ENCODE results near the gene COG1.

Gene COG1

GRCh38 chr17:73201215-73202069, 8.6 kb downstream of the COG1 start:
- Histone ChIP-seq H3K4me2 (ENCODE audit: low read length, poor library complexity, severe bottlenecking) (no peak overlapping the region), H3K36me3 (ENCODE audit: control insufficient read depth in 1 of 2, insufficient read depth in 2 of 2, low read depth in 1 of 2, low read length in 2 of 2) (peaks cover 75 to 95% of the 10 kb centered on the region in 2 experiments), H2BK15ac (ENCODE audit: low read depth, poor library complexity, severe bottlenecking) (no peak overlapping the region), H3K27me3 (ENCODE audit: control insufficient read depth in 1 of 2, insufficient read depth in 1 of 2, low read length in 2 of 2) (no peaks in the 10 kb centered on the region), H2BK120ac (ENCODE audit: low read depth, low read length) (no peak overlapping the region), H2AFZ (ENCODE audit: low read depth, low read length) (no peak overlapping the region), H3K9ac (ENCODE audit: low read length) (no peak overlapping the region), H4K91ac (ENCODE audit: low read length) (peak overlapping the region; percentile 46), H4K8ac (ENCODE audit: low read length) (no peak overlapping the region), H3K14ac (ENCODE audit: low read length in 2 of 2) (peak overlapping the region in 1 of 2 experiments; percentile 6), H3K18ac (ENCODE audit: low read depth in 1 of 2, low read length in 2 of 2) (no peak overlapping the region), H3K79me1 (replicated peaks; ENCODE audit: low read length, poor library complexity, severe bottlenecking) (peaks cover 44% of the 10 kb centered on the region), H3K27ac (ENCODE audit: low read length, poor library complexity, severe bottlenecking) (no peak overlapping the region), H3K9me3 (ENCODE audit: control insufficient read depth, low read length) (no peaks in the 10 kb centered on the region), H3K4ac (ENCODE audit: low read depth in 1 of 2, low read length in 2 of 2) (no peak overlapping the region), H3K23ac (ENCODE audit: low read length in 2 of 2) (no peak overlapping the region), H3K4me1 (ENCODE audit: control insufficient read depth, insufficient read depth, low read depth, low read length) (peaks cover 19% of the 10 kb centered on the region), H3K4me3 (ENCODE audit: insufficient read depth in 1 of 2, low read depth in 1 of 2, low read length in 2 of 2) (no peak overlapping the region), H2BK12ac (ENCODE audit: low read length in 2 of 2) (no peak overlapping the region), H2BK5ac (ENCODE audit: low read depth, low read length, poor library complexity, severe bottlenecking) (no peak overlapping the region), H2AK5ac (ENCODE audit: low read length, severe bottlenecking) (no peak overlapping the region)
- WGBS = 88% methylated on average over 18 of the region's 19 CpGs
- no peak for DNase-seq

- no peak overlapping the region for H2BK5ac ChIP-seq (ENCODE audit: low read depth, low read length, poor library complexity, severe bottlenecking)
- no peak overlapping the region for H2AFZ ChIP-seq (ENCODE audit: low read depth, low read length)
- H3K4me2 ChIP-seq (ENCODE audit: low read length, poor library complexity, severe bottlenecking) = no peak overlapping the region
- no peak overlapping the region for H4K8ac ChIP-seq (ENCODE audit: low read length)
- peaks cover 31% of the 10 kb centered on the region for H3K79me1 ChIP-seq (replicated peaks; ENCODE audit: low read length, poor library complexity, severe bottlenecking)
- H3K36me3 ChIP-seq (ENCODE audit: control insufficient read depth in 1 of 2, insufficient read depth in 2 of 2, low read depth in 1 of 2, low read length in 2 of 2) = peaks cover 68 to 93% of the 10 kb centered on the region in 2 experiments
- H3K18ac ChIP-seq (ENCODE audit: low read depth in 1 of 2, low read length in 2 of 2) = no peak overlapping the region
- H2BK12ac ChIP-seq (ENCODE audit: low read length in 2 of 2) = no peak overlapping the region
- H3K9ac ChIP-seq (ENCODE audit: low read length) = no peak overlapping the region
- DNase-seq = no peak
- H2AK5ac ChIP-seq (ENCODE audit: low read length, severe bottlenecking) = no peak overlapping the region
- H4K91ac ChIP-seq (ENCODE audit: low read length) = no peak overlapping the region
- H2BK15ac ChIP-seq (ENCODE audit: low read depth, poor library complexity, severe bottlenecking) = no peak overlapping the region
- H3K14ac ChIP-seq (ENCODE audit: low read length in 2 of 2) = no peak overlapping the region
- H3K23ac ChIP-seq (ENCODE audit: low read length in 2 of 2) = no peak overlapping the region
- H3K4me3 ChIP-seq (ENCODE audit: insufficient read depth in 1 of 2, low read depth in 1 of 2, low read length in 2 of 2) = no peak overlapping the region
- H3K4ac ChIP-seq (ENCODE audit: low read depth in 1 of 2, low read length in 2 of 2) = no peak overlapping the region
- H3K27me3 ChIP-seq (ENCODE audit: control insufficient read depth in 1 of 2, insufficient read depth in 1 of 2, low read length in 2 of 2) = no peaks in the 10 kb centered on the region
- no peaks in the 10 kb centered on the region for H3K9me3 ChIP-seq (ENCODE audit: control insufficient read depth, low read length)
- H3K27ac ChIP-seq (ENCODE audit: low read length, poor library complexity, severe bottlenecking) = no peak overlapping the region
- no peak overlapping the region for H2BK120ac ChIP-seq (ENCODE audit: low read depth, low read length)
- WGBS = 77% methylated on average over 7 of the region's 8 CpGs
- peaks cover 19% of the 10 kb centered on the region for H3K4me1 ChIP-seq (ENCODE audit: control insufficient read depth, insufficient read depth, low read depth, low read length)
Measured at GRCh38 chr17:73203135-73203787, 10.4 kb downstream of the COG1 start.

DNA sequence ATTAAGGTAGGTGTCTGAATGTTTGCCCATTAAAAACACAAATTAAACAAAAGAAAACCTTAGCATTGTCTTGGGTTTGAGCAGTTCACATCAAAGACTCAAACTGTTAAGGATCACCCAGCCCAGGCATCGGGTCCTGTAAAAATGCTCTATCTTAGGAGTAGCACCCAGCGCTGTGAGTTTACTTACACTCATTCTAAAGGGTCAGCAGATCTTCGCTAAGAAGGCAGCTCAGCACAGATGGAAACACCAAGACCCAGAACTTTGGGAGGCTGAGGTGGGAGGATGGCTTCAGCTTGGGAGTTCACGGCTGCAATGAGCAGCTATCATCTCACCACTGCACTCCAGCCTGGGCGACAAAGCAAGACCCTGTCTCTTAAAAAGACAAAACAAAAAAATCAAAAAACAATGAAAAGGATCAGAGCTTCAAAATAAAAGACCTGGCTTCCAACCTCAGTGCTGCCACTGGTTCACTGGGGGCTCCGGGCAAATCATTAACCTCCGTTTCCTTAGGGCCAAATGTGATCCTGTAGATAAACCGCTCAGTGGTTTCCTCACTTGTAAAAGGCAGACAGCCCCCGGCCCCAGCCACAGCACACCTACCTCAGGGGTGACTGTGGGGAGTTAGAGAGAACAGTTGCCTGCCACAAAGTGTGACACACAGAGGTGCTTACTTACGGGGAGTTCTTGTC, 11.1 kb downstream of the COG1 start:
- no peak overlapping the region for H2AFZ ChIP-seq (ENCODE audit: low read depth, low read length)
- H3K79me1 ChIP-seq (replicated peaks; ENCODE audit: low read length, poor library complexity, severe bottlenecking) = peaks cover 27% of the 10 kb centered on the region
- H2BK5ac ChIP-seq (ENCODE audit: low read depth, low read length, poor library complexity, severe bottlenecking) = no peak overlapping the region
- H3K9me3 ChIP-seq (ENCODE audit: control insufficient read depth, low read length) = no peaks in the 10 kb centered on the region
- H4K8ac ChIP-seq (ENCODE audit: low read length) = no peak overlapping the region
- H3K36me3 ChIP-seq (ENCODE audit: control insufficient read depth in 1 of 2, insufficient read depth in 2 of 2, low read depth in 1 of 2, low read length in 2 of 2) = peaks cover 62 to 93% of the 10 kb centered on the region in 2 experiments
- H3K4me1 ChIP-seq (ENCODE audit: control insufficient read depth, insufficient read depth, low read depth, low read length) = peaks cover 16% of the 10 kb centered on the region
- DNase-seq = no peak
- H3K4me3 ChIP-seq (ENCODE audit: insufficient read depth in 1 of 2, low read depth in 1 of 2, low read length in 2 of 2) = no peak overlapping the region
- H3K27ac ChIP-seq (ENCODE audit: low read length, poor library complexity, severe bottlenecking) = no peak overlapping the region
- no peak overlapping the region for H2BK120ac ChIP-seq (ENCODE audit: low read depth, low read length)
- H3K14ac ChIP-seq (ENCODE audit: low read length in 2 of 2) = no peak overlapping the region
- H2BK12ac ChIP-seq (ENCODE audit: low read length in 2 of 2) = no peak overlapping the region
- no peak overlapping the region for H2BK15ac ChIP-seq (ENCODE audit: low read depth, poor library complexity, severe bottlenecking)
- no peak overlapping the region for H3K23ac ChIP-seq (ENCODE audit: low read length in 2 of 2)
- no peak overlapping the region for H3K4me2 ChIP-seq (ENCODE audit: low read length, poor library complexity, severe bottlenecking)
- no peak overlapping the region for H3K18ac ChIP-seq (ENCODE audit: low read depth in 1 of 2, low read length in 2 of 2)
- H3K9ac ChIP-seq (ENCODE audit: low read length) = no peak overlapping the region
- H3K4ac ChIP-seq (ENCODE audit: low read depth in 1 of 2, low read length in 2 of 2) = no peak overlapping the region
- H3K27me3 ChIP-seq (ENCODE audit: control insufficient read depth in 1 of 2, insufficient read depth in 1 of 2, low read length in 2 of 2) = no peaks in the 10 kb centered on the region
- H2AK5ac ChIP-seq (ENCODE audit: low read length, severe bottlenecking) = no peak overlapping the region
- 95% methylated on average over 9 of the region's 10 CpGs for WGBS
- H4K91ac ChIP-seq (ENCODE audit: low read length) = no peak overlapping the region

DNA sequence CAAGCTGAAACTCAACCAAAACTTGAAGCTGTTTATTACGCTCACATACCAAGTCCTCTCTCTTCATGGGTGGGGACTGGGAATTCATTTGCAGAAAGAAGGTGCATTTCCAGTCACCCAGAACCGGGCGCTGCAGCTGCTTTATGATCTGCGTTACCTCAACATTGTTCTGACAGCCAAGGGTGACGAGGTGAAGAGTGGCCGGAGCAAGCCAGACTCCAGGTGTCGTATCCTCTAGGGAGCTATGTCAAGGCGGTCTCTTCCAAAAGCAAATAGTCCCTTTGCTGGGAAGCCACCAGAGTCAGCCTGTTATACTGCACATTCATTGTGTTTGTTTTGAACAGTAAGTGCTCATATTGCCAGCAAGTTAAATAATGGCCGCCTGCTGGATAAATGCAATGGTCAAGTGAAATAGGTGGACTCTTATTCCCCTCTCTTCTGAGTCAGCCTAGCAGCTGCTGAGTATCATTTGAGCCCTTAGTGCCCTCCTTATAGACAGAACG, 12.7 kb downstream of the COG1 start:
- no peak for DNase-seq
- 92% methylated on average over 9 of the region's 10 CpGs for WGBS
- H3K18ac ChIP-seq (ENCODE audit: low read depth in 1 of 2, low read length in 2 of 2) = no peak overlapping the region

More for the DNA sequence above, 12.7 kb downstream of the COG1 start:
- Histone ChIP-seq H3K4me1 (ENCODE audit: control insufficient read depth, insufficient read depth, low read depth, low read length) (peaks cover 19% of the 10 kb centered on the region), H2BK12ac (ENCODE audit: low read length in 2 of 2) (no peak overlapping the region), H3K4ac (ENCODE audit: low read depth in 1 of 2, low read length in 2 of 2) (no peak overlapping the region), H3K36me3 (ENCODE audit: control insufficient read depth in 1 of 2, insufficient read depth in 2 of 2, low read depth in 1 of 2, low read length in 2 of 2) (peaks cover 54 to 91% of the 10 kb centered on the region in 2 experiments), H3K79me1 (replicated peaks; ENCODE audit: low read length, poor library complexity, severe bottlenecking) (peaks cover 29% of the 10 kb centered on the region), H3K4me3 (ENCODE audit: insufficient read depth in 1 of 2, low read depth in 1 of 2, low read length in 2 of 2) (no peak overlapping the region), H3K4me2 (ENCODE audit: low read length, poor library complexity, severe bottlenecking) (no peak overlapping the region), H2AK5ac (ENCODE audit: low read length, severe bottlenecking) (no peak overlapping the region), H2BK120ac (ENCODE audit: low read depth, low read length) (no peak overlapping the region), H4K91ac (ENCODE audit: low read length) (no peak overlapping the region), H2BK5ac (ENCODE audit: low read depth, low read length, poor library complexity, severe bottlenecking) (no peak overlapping the region), H2AFZ (ENCODE audit: low read depth, low read length) (no peak overlapping the region), H4K8ac (ENCODE audit: low read length) (no peak overlapping the region), H3K27ac (ENCODE audit: low read length, poor library complexity, severe bottlenecking) (no peak overlapping the region), H3K23ac (ENCODE audit: low read length in 2 of 2) (no peak overlapping the region), H2BK15ac (ENCODE audit: low read depth, poor library complexity, severe bottlenecking) (no peak overlapping the region), H3K27me3 (ENCODE audit: control insufficient read depth in 1 of 2, insufficient read depth in 1 of 2, low read length in 2 of 2) (no peaks in the 10 kb centered on the region), H3K9me3 (ENCODE audit: control insufficient read depth, low read length) (no peaks in the 10 kb centered on the region), H3K9ac (ENCODE audit: low read length) (no peak overlapping the region), H3K14ac (ENCODE audit: low read length in 2 of 2) (no peak overlapping the region)

Measured in mesenchymal stem cell (in vitro differentiated cells and primary cell).